CD14-positive monocyte (primary cell): ENCODE results near the gene AQP10. TPM values are rescaled to one million over a fixed set of nuclear protein-coding genes. Genes with fewer than 3 reads are reported as not detected.

Experiments
- DNase-seq, 3 donors: peaks; one replicate each; pipeline ENCODE4 v3.0.0-alpha.2; 2011 to 2022
- H2AFZ ChIP-seq: 2 replicates; pipeline ENCODE4 v1.6.0; 2012; ENCODE audit warnings: mild to moderate bottlenecking, low read depth, low read length, inconsistent platforms; ENCODE audit not compliant: insufficient read depth, poor library complexity, severe bottlenecking
- H3K27ac ChIP-seq, 2 donors: 1 replicate in 1 of 2; 2 replicates in 1 of 2; pipeline ENCODE4 v1.5.1; 2012 to 2013; ENCODE audit warnings: low read length in 2 of 2, control low read depth in 1 of 2, inconsistent platforms in 1 of 2, low read depth in 1 of 2, mild to moderate bottlenecking in 1 of 2
- H3K27me3 ChIP-seq, 2 donors: one replicate each; pipeline versions ENCODE4 v1.6.0 to v1.6.1; 2011 to 2013; ENCODE audit warnings: low read length in 2 of 2; ENCODE audit not compliant: control insufficient read depth in 2 of 2, insufficient read depth in 2 of 2
- H3K36me3 ChIP-seq, 2 donors: replicated peaks in 1 of 2; 1 replicate in 1 of 2; 2 replicates in 1 of 2; pipeline versions ENCODE4 v1.5.1 to v1.6.1; 2012 to 2013; ENCODE audit warnings: low read length in 2 of 2, control low read depth in 1 of 2, inconsistent platforms in 1 of 2, mild to moderate bottlenecking in 1 of 2; ENCODE audit not compliant: insufficient read depth in 2 of 2, control insufficient read depth in 1 of 2
- H3K4me1 ChIP-seq, 2 donors: 1 replicate in 1 of 2; 2 replicates in 1 of 2; pipeline versions ENCODE4 v1.5.1 to v1.6.1; 2012 to 2013; ENCODE audit warnings: low read length in 2 of 2, control low read depth in 1 of 2, inconsistent platforms in 1 of 2, mild to moderate bottlenecking in 1 of 2, moderate library complexity in 1 of 2; ENCODE audit not compliant: insufficient read depth in 2 of 2, control insufficient read depth in 1 of 2
- H3K4me2 ChIP-seq: replicated peaks from 2 replicates; pipeline ENCODE3; 2012; ENCODE audit warnings: low read length, moderate library complexity, mild to moderate bottlenecking; ENCODE audit not compliant: poor library complexity, severe bottlenecking; ENCODE audit errors: extremely low read depth
- H3K4me3 ChIP-seq, 3 experiments: fragments of 200-600 bp in 1 of 3; sonication (generic) in 1 of 3; replicated peaks in 1 of 3; 1 replicate in 2 of 3; 2 replicates in 1 of 3; pipeline ENCODE4 v1.5.1; 2011 to 2013; ENCODE audit warnings: low read length in 3 of 3, mild to moderate bottlenecking in 3 of 3, control low read depth in 2 of 3, low read depth in 2 of 3, inconsistent platforms in 1 of 3, moderate library complexity in 1 of 3
- H3K79me2 ChIP-seq: 2 replicates; pipeline ENCODE4 v1.6.0; 2012; ENCODE audit warnings: mild to moderate bottlenecking, control low read depth, inconsistent platforms, low read length, moderate library complexity; ENCODE audit not compliant: insufficient read depth
- H3K9ac ChIP-seq: 2 replicates; pipeline ENCODE4 v1.6.0; 2017; ENCODE audit warnings: low read length, mild to moderate bottlenecking; ENCODE audit not compliant: insufficient read depth, poor library complexity, severe bottlenecking
- H3K9me3 ChIP-seq, 2 donors: replicated peaks in 1 of 2; 1 replicate in 1 of 2; 2 replicates in 1 of 2; pipeline versions ENCODE4 v1.5.1 to v1.6.1; 2012 to 2013; ENCODE audit warnings: low read length in 2 of 2, control low read depth in 1 of 2; ENCODE audit not compliant: control insufficient read depth in 1 of 2, insufficient read depth in 1 of 2
- H4K20me1 ChIP-seq: 2 replicates; pipeline ENCODE4 v1.6.0; 2012; ENCODE audit warnings: mild to moderate bottlenecking, low read length, control low read depth, moderate library complexity; ENCODE audit not compliant: insufficient read depth
- H3K27ac Mint-ChIP-seq, 7 donors: one replicate each; pipeline ENCODE4 v1.8.0; 2020; ENCODE audit warnings: mild to moderate bottlenecking in 7 of 7, mixed read lengths in 7 of 7, moderate library complexity in 6 of 7, inconsistent platforms in 2 of 7
- H3K27me3 Mint-ChIP-seq, 3 donors: one replicate each; pipeline ENCODE4 v1.8.0; 2021 to 2022; ENCODE audit warnings: low read depth in 3 of 3, mild to moderate bottlenecking in 3 of 3, mixed read lengths in 3 of 3, moderate library complexity in 3 of 3, inconsistent platforms in 1 of 3
- H3K36me3 Mint-ChIP-seq, 2 donors: one replicate each; pipeline ENCODE4 v1.8.0; 2020; ENCODE audit warnings: mixed read lengths in 2 of 2, inconsistent platforms in 1 of 2, mild to moderate bottlenecking in 1 of 2
- H3K4me1 Mint-ChIP-seq: one replicate; pipeline ENCODE4 v1.8.0; 2020; ENCODE audit warnings: mild to moderate bottlenecking, mixed read lengths
- H3K4me3 Mint-ChIP-seq, 2 donors: one replicate each; pipeline ENCODE4 v1.8.0; 2020; ENCODE audit warnings: mild to moderate bottlenecking in 2 of 2, mixed read lengths in 2 of 2, moderate library complexity in 1 of 2
- H3K9me3 Mint-ChIP-seq, 7 donors: one replicate each; pipeline ENCODE4 v1.8.0; 2020 to 2022; ENCODE audit warnings: mixed read lengths in 7 of 7, mild to moderate bottlenecking in 6 of 7, moderate library complexity in 6 of 7, inconsistent platforms in 2 of 7
- WGBS: methylation state at CpG from one replicate; pipeline ENCODE4 v1.1.5; 2013; ENCODE audit warnings: missing lambda C conversion rate; ENCODE audit not compliant: insufficient coverage; 5-methylcytosine and 5-hydroxymethylcytosine counted together
- intact Hi-C, 2 donors: fragments of 100-400 bp; cut with micrococcal nuclease; formaldehyde crosslinking; loops; one replicate each; pipeline versions ENCODE4 v1.15.0 to v1.15.1; 2023
- polyA plus RNA-seq, 3 donors: library from polyadenylated mRNA; depleted of rRNA in 1 of 3; unstranded in 2 of 3; stranded (reverse) in 1 of 3; fragments of 300-500 nt in 2 of 3; fragments of >200 nt in 1 of 3; fragmentation: Illumina TruSeq in 2 of 3; gene quantifications; 1 replicate in 2 of 3; 2 replicates in 1 of 3; pipeline ENCODE4 v1.2.3, GENCODE V29; 2012 to 2021
- TF ChIP-seq, protein P1 (sequence below): fragments of 200-600 bp; IDR thresholded peaks from one replicate; pipeline ENCODE4 v1.8.0; 2022; ENCODE audit warnings: antibody characterized with exemption, mild to moderate bottlenecking

Gene AQP10
- polyA plus RNA-seq, 3 donors: 0.09 TPM; not detected in 2

DNA sequence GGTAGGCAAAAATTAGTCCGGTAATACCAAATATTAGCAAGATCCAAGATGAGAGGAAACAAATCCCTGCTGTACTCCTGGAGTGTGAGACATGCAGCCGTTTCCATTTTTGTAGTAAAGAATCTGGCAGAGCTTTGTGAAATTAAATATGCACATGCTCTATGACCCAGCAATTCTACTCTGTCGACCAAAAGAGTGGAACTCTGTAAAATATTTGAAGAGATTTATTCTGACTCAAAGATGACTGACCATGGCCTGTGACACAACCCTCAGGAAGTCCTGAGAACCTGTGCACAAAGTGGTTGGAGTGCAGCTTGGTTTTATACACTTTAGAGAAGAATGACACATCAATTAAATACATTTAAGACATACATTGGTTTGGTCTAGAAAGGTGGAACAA, 32.2 kb upstream of the AQP10 start:
- Histone ChIP-seq H3K79me2 (no peaks in the 10 kb centered on the region), H3K36me3 (no peaks in the 10 kb centered on the region), H3K4me3 (no peak overlapping the region), H4K20me1 (no peaks in the 10 kb centered on the region), H3K27ac (no peak overlapping the region), H3K27me3 (no peaks in the 10 kb centered on the region), H2AFZ (no peak overlapping the region), H3K4me1 (no peaks in the 10 kb centered on the region), H3K4me2 (no peak overlapping the region), H3K9me3 (no peaks in the 10 kb centered on the region), H3K9ac (no peak overlapping the region)
- Mint-ChIP-seq H3K4me3 (no peak overlapping the region), H3K36me3 (no peaks in the 10 kb centered on the region), H3K4me1 (no peaks in the 10 kb centered on the region), H3K27me3 (peaks cover 7 to 14% (median 8%) of the 10 kb centered on the region in 3 donors), H3K27ac (no peak overlapping the region), H3K9me3 (peaks cover 7 to 18% (median 12%) of the 10 kb centered on the region in 7 donors)
- TF ChIP-seq, protein P1, sequence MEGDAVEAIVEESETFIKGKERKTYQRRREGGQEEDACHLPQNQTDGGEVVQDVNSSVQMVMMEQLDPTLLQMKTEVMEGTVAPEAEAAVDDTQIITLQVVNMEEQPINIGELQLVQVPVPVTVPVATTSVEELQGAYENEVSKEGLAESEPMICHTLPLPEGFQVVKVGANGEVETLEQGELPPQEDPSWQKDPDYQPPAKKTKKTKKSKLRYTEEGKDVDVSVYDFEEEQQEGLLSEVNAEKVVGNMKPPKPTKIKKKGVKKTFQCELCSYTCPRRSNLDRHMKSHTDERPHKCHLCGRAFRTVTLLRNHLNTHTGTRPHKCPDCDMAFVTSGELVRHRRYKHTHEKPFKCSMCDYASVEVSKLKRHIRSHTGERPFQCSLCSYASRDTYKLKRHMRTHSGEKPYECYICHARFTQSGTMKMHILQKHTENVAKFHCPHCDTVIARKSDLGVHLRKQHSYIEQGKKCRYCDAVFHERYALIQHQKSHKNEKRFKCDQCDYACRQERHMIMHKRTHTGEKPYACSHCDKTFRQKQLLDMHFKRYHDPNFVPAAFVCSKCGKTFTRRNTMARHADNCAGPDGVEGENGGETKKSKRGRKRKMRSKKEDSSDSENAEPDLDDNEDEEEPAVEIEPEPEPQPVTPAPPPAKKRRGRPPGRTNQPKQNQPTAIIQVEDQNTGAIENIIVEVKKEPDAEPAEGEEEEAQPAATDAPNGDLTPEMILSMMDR: no peak
- intact Hi-C loops: no loop called here
- no peak for DNase-seq
- whole genome bisulfite sequencing: no CpG with 5 or more reads among the region's 3 CpGs

DNA sequence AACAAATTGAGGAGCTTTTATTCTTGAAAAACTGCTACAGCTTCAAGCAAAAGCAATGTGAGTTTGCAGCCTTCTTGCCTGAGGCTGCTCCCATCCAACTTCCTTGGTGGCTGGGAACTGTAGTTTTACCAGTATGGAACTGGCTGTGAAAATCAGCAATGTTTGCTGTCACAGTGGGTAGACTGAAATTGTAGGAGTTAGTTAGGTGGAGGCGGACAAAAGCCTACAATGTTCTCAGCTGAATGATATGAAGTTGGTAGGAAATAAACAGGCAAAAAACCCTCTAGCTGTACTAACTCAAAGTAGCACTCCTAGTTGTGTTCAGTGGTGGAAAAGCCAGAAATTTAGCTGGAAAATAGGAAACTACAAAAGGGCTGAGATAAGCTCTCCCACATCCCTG, 30.0 kb upstream of the AQP10 start:
- Mint-ChIP-seq H3K4me3 (no peak overlapping the region), H3K36me3 (no peaks in the 10 kb centered on the region), H3K27ac (no peak overlapping the region), H3K4me1 (no peaks in the 10 kb centered on the region), H3K9me3 (peaks cover 17 to 38% (median 31%) of the 10 kb centered on the region in 7 donors), H3K27me3 (peaks cover 4 to 16% (median 9%) of the 10 kb centered on the region in 3 donors)
- no peaks in the 10 kb centered on the region for H3K4me1 ChIP-seq
- no peaks in the 10 kb centered on the region for H3K79me2 ChIP-seq
- WGBS: no CpG with 5 or more reads among the region's 1 CpG
- H3K9me3 ChIP-seq: peaks cover 17 to 18% of the 10 kb centered on the region in 2 donors
- no peaks in the 10 kb centered on the region for H3K27me3 ChIP-seq
- DNase-seq: no peak
- H4K20me1 ChIP-seq: no peaks in the 10 kb centered on the region
- TF ChIP-seq, protein P1: no peak
- H3K27ac ChIP-seq: no peak overlapping the region
- no peak overlapping the region for H3K9ac ChIP-seq
- H3K36me3 ChIP-seq: no peaks in the 10 kb centered on the region
- H3K4me3 ChIP-seq: no peak overlapping the region
- no peak overlapping the region for H2AFZ ChIP-seq
- intact Hi-C loops: no loop called here
- no peak overlapping the region for H3K4me2 ChIP-seq
